ENCODE measurements around the gene MEAK7. TPM values are rescaled to one million over a fixed set of nuclear protein-coding genes. Genes with fewer than 3 reads are reported as not detected.

Gene MEAK7
- total RNA-seq, 1 donor from 2014 or later = 10.6 TPM

- peak overlapping the region; percentile 26 for H3K27ac Mint-ChIP-seq
- peaks cover 25% of the 10 kb centered on the region for H3K36me3 Mint-ChIP-seq (ENCODE audit: low read depth)
- intact Hi-C loops (cut with micrococcal nuclease) = no loop called here
- DNase-seq (ENCODE audit: low spot score) = no peak
- peaks cover 8% of the 10 kb centered on the region for H3K9me3 Mint-ChIP-seq
- no peak overlapping the region for H3K4me3 Mint-ChIP-seq
- H3K27me3 Mint-ChIP-seq (ENCODE audit: insufficient read depth) = no peaks in the 10 kb centered on the region
- H3K4me1 Mint-ChIP-seq (ENCODE audit: low read depth) = peaks cover 24% of the 10 kb centered on the region
Measured at GRCh38 chr16:84478172-84478947, 26.1 kb downstream of the MEAK7 start.

GRCh38 chr16:84477661-84478060 lies 26.8 kb downstream of the MEAK7 start:
- H3K4me1 Mint-ChIP-seq (ENCODE audit: low read depth) = peaks cover 24% of the 10 kb centered on the region
- no peak for DNase-seq (ENCODE audit: low spot score)
- H3K27me3 Mint-ChIP-seq (ENCODE audit: insufficient read depth) = no peaks in the 10 kb centered on the region
- intact Hi-C loops (cut with micrococcal nuclease) = no loop called here
- H3K9me3 Mint-ChIP-seq = peaks cover 15% of the 10 kb centered on the region
- H3K27ac Mint-ChIP-seq = no peak overlapping the region
- peaks cover 31% of the 10 kb centered on the region for H3K36me3 Mint-ChIP-seq (ENCODE audit: low read depth)
- H3K4me3 Mint-ChIP-seq = no peak overlapping the region

GRCh38 chr16:84476401-84476800 lies 28.1 kb downstream of the MEAK7 start:
- Mint-ChIP-seq H3K27me3 (ENCODE audit: insufficient read depth) (no peaks in the 10 kb centered on the region), H3K9me3 (peaks cover 24% of the 10 kb centered on the region), H3K27ac (no peak overlapping the region), H3K4me1 (ENCODE audit: low read depth) (peaks cover 24% of the 10 kb centered on the region), H3K4me3 (no peak overlapping the region), H3K36me3 (ENCODE audit: low read depth) (peaks cover 39% of the 10 kb centered on the region)
- DNase-seq (ENCODE audit: low spot score) = no peak
- intact Hi-C loops (cut with micrococcal nuclease) = no loop called here

- peaks cover 41% of the 10 kb centered on the region for H3K36me3 Mint-ChIP-seq (ENCODE audit: low read depth)
- no peaks in the 10 kb centered on the region for H3K27me3 Mint-ChIP-seq (ENCODE audit: insufficient read depth)
- peaks cover 29% of the 10 kb centered on the region for H3K9me3 Mint-ChIP-seq
- no peak for DNase-seq (ENCODE audit: low spot score)
- H3K4me3 Mint-ChIP-seq = no peak overlapping the region
- intact Hi-C loops (cut with micrococcal nuclease) = no loop called here
- H3K4me1 Mint-ChIP-seq (ENCODE audit: low read depth) = peaks cover 24% of the 10 kb centered on the region
- H3K27ac Mint-ChIP-seq = no peak overlapping the region
Measured at GRCh38 chr16:84475643-84476240, 28.7 kb downstream of the MEAK7 start.

DNA sequence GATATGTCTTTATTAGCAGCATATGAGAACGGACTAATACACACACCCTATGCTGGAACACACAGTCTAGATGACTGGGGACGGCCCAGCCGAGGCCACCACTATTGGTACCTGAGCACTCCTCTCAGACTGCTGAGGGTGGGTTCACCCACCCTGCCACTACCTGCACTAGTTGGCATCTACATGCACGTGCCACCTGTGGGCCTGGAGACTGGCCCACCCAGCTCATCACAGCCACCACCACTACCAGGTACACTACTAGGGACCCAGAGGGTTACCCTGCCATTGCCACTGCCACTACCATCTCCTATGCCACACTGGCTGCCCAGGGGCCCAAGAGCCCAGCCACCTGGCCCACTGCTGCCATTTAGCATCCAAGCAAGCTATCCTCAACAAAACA lies 32.5 kb downstream of the MEAK7 start:
- no peak for DNase-seq (ENCODE audit: low spot score)
- Mint-ChIP-seq H3K4me3 (no peak overlapping the region), H3K36me3 (ENCODE audit: low read depth) (peaks cover 52% of the 10 kb centered on the region), H3K9me3 (peaks cover 47% of the 10 kb centered on the region), H3K27me3 (ENCODE audit: insufficient read depth) (no peaks in the 10 kb centered on the region), H3K27ac (no peak overlapping the region), H3K4me1 (ENCODE audit: low read depth) (peaks cover 11% of the 10 kb centered on the region)
- intact Hi-C loops (cut with micrococcal nuclease) = no loop called here

- no peaks in the 10 kb centered on the region for H3K27me3 Mint-ChIP-seq (ENCODE audit: insufficient read depth)
- DNase-seq (ENCODE audit: low spot score) = no peak
- H3K4me1 Mint-ChIP-seq (ENCODE audit: low read depth) = peaks cover 11% of the 10 kb centered on the region
- H3K36me3 Mint-ChIP-seq (ENCODE audit: low read depth) = peaks cover 53% of the 10 kb centered on the region
- intact Hi-C loops (cut with micrococcal nuclease) = no loop called here
- no peak overlapping the region for H3K4me3 Mint-ChIP-seq
- peaks cover 54% of the 10 kb centered on the region for H3K9me3 Mint-ChIP-seq
- no peak overlapping the region for H3K27ac Mint-ChIP-seq
Measured at GRCh38 chr16:84471316-84471715, 33.1 kb downstream of the MEAK7 start.

- peaks cover 52% of the 10 kb centered on the region for H3K36me3 Mint-ChIP-seq (ENCODE audit: low read depth)
- H3K9me3 Mint-ChIP-seq = peaks cover 42% of the 10 kb centered on the region
- no peaks in the 10 kb centered on the region for H3K4me1 Mint-ChIP-seq (ENCODE audit: low read depth)
- H3K4me3 Mint-ChIP-seq = no peak overlapping the region
- no peak for DNase-seq (ENCODE audit: low spot score)
- H3K27ac Mint-ChIP-seq = no peak overlapping the region
- H3K27me3 Mint-ChIP-seq (ENCODE audit: insufficient read depth) = no peaks in the 10 kb centered on the region
- intact Hi-C loops (cut with micrococcal nuclease) = no loop called here
Measured at GRCh38 chr16:84467709-84468108, 36.8 kb downstream of the MEAK7 start.

GRCh38 chr16:84467256-84467655 lies 37.2 kb downstream of the MEAK7 start:
- intact Hi-C loops (cut with micrococcal nuclease) = no loop called here

DNA sequence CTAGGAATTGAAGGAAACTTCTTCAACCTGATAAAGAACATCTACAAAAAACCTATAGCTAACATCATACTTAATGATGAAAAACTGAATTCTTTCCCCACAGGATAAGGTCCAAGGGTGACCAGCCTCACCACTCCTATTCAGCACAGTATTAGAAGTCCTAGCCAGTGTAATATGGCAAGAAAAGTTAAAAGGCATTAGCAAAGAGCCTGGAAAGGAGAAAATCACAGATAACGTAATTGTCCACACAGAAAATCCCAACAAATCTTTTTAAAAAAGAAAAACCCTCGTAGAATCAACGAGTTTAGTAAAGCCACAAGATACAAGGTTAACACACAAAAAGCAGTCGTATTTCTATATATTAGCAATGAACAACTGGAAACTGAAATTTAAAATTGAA lies 37.8 kb downstream of the MEAK7 start:
- Mint-ChIP-seq H3K9me3 (peaks cover 35% of the 10 kb centered on the region), H3K27ac (no peak overlapping the region), H3K4me1 (ENCODE audit: low read depth) (no peaks in the 10 kb centered on the region), H3K27me3 (ENCODE audit: insufficient read depth) (no peaks in the 10 kb centered on the region), H3K36me3 (ENCODE audit: low read depth) (peaks cover 47% of the 10 kb centered on the region), H3K4me3 (no peak overlapping the region)
- DNase-seq (ENCODE audit: low spot score) = no peak
- intact Hi-C loops (cut with micrococcal nuclease) = no loop called here

More at GRCh38 chr16:84467256-84467655, 37.2 kb downstream of the MEAK7 start:
- peaks cover 40% of the 10 kb centered on the region for H3K9me3 Mint-ChIP-seq
- DNase-seq (ENCODE audit: low spot score) = no peak
- H3K4me3 Mint-ChIP-seq = no peak overlapping the region
- H3K27me3 Mint-ChIP-seq (ENCODE audit: insufficient read depth) = no peaks in the 10 kb centered on the region
- no peak overlapping the region for H3K27ac Mint-ChIP-seq
- H3K4me1 Mint-ChIP-seq (ENCODE audit: low read depth) = no peaks in the 10 kb centered on the region
- H3K36me3 Mint-ChIP-seq (ENCODE audit: low read depth) = peaks cover 50% of the 10 kb centered on the region

DNA sequence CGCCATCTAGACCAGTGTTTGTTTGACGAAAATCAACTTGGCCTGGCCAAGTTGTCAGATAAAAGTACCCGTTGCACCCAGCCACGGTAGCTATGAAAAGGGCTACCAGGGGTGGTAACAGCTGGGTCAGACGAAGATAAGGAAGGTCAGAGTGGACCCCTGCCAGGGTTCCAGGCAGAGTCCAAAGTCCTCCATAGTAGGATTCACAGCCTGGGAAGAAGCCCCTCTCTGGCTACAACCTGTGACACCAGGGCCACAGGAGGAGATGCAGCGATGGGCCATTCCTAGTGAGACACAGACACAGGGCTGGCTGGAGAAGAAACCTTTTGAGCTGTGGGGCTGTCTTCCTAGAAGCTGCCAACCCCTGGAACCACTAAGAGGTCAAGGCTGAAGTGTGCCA lies 39.3 kb downstream of the MEAK7 start:
- peaks cover 56% of the 10 kb centered on the region for H3K36me3 Mint-ChIP-seq (ENCODE audit: low read depth)
- no peak overlapping the region for H3K4me3 Mint-ChIP-seq
- DNase-seq (ENCODE audit: low spot score) = no peak
- H3K27ac Mint-ChIP-seq = no peak overlapping the region
- intact Hi-C loops (cut with micrococcal nuclease) = no loop called here
- H3K27me3 Mint-ChIP-seq (ENCODE audit: insufficient read depth) = no peaks in the 10 kb centered on the region
- no peaks in the 10 kb centered on the region for H3K4me1 Mint-ChIP-seq (ENCODE audit: low read depth)
- peaks cover 28% of the 10 kb centered on the region for H3K9me3 Mint-ChIP-seq

GRCh38 chr16:84464116-84464515 lies 40.3 kb downstream of the MEAK7 start:
- no peak for DNase-seq (ENCODE audit: low spot score)
- H3K27me3 Mint-ChIP-seq (ENCODE audit: insufficient read depth) = no peaks in the 10 kb centered on the region
- H3K9me3 Mint-ChIP-seq = peaks cover 28% of the 10 kb centered on the region
- no peak overlapping the region for H3K4me3 Mint-ChIP-seq
- no peak overlapping the region for H3K27ac Mint-ChIP-seq
- peaks cover 53% of the 10 kb centered on the region for H3K36me3 Mint-ChIP-seq (ENCODE audit: low read depth)
- intact Hi-C loops (cut with micrococcal nuclease) = no loop called here
- H3K4me1 Mint-ChIP-seq (ENCODE audit: low read depth) = no peaks in the 10 kb centered on the region

DNA sequence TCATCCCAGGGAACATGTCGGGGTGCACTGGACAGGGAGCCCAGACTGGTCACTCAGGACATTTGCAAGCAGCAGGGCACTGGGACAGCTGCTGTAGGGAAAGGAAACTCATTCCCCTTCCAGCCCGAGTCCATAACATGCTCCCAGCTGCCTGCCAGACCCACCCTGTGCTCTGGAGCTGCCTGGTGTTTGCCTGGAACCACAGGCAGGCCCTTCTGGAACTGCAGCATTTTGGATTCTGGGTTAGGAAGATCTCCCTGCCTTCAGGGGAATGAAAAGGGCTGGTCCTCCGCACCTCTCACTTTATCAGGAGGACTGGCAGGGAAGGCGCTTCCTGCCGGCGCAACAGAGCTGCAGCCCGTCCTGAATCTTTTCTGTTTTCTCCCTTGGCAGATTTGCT lies 41.2 kb downstream of the MEAK7 start:
- no peak overlapping the region for H3K27ac Mint-ChIP-seq
- peaks cover 20% of the 10 kb centered on the region for H3K9me3 Mint-ChIP-seq
- H3K4me3 Mint-ChIP-seq = no peak overlapping the region
- peaks cover 45% of the 10 kb centered on the region for H3K36me3 Mint-ChIP-seq (ENCODE audit: low read depth)
- intact Hi-C loops (cut with micrococcal nuclease) = no loop called here
- no peaks in the 10 kb centered on the region for H3K4me1 Mint-ChIP-seq (ENCODE audit: low read depth)
- DNase-seq (ENCODE audit: low spot score) = no peak
- H3K27me3 Mint-ChIP-seq (ENCODE audit: insufficient read depth) = no peaks in the 10 kb centered on the region

GRCh38 chr16:84462296-84463210 lies 41.9 kb downstream of the MEAK7 start:
- no peak overlapping the region for H3K4me3 Mint-ChIP-seq
- H3K4me1 Mint-ChIP-seq (ENCODE audit: low read depth) = no peaks in the 10 kb centered on the region
- no peaks in the 10 kb centered on the region for H3K27me3 Mint-ChIP-seq (ENCODE audit: insufficient read depth)
- no peak overlapping the region for H3K27ac Mint-ChIP-seq
- peaks cover 38% of the 10 kb centered on the region for H3K36me3 Mint-ChIP-seq (ENCODE audit: low read depth)
- intact Hi-C loops (cut with micrococcal nuclease) = no loop called here
- DNase-seq (ENCODE audit: low spot score) = no peak
- peaks cover 14% of the 10 kb centered on the region for H3K9me3 Mint-ChIP-seq
